Breast epithelium (tissue), 3 donors: Measurements from ENCODE around the gene HNRNPL.
"Not testable (repeated sequence)": the region's sequence is repeated elsewhere in the genome, so short reads cannot be mapped to it uniquely, and the experiment has no call there.

Experiments
- CTCF ChIP-seq, 3 donors: fragments of 450-650 bp; IDR thresholded peaks; one replicate each; pipeline ENCODE4 v1.5.1; 2016 to 2017; ENCODE audit warnings: antibody characterized with exemption in 3 of 3, mild to moderate bottlenecking in 3 of 3, moderate library complexity in 3 of 3
- POLR2AphosphoS5 ChIP-seq, 3 donors: sonication (generic); formaldehyde crosslinking; IDR thresholded peaks; one replicate each; pipeline ENCODE4 v1.6.1; 2017; ENCODE audit warnings: antibody characterized with exemption in 3 of 3

- TF ChIP-seq CTCF, POLR2AphosphoS5 (IDR thresholded peaks at IDR 0.05): not testable (repeated sequence)
Measured at GRCh38 chr19:38813932-38814331, 35.9 kb downstream of the HNRNPL start.
